ENCODE data around the gene MLLT3.

The MLLT3 gene

GRCh38 chr9:20353524-20353923, 268.8 kb downstream of the MLLT3 start:
- no peak for DNase-seq

GRCh38 chr9:20352591-20352990, 269.7 kb downstream of the MLLT3 start:
- DNase-seq = no peak

GRCh38 chr9:20351715-20352114, 270.6 kb downstream of the MLLT3 start:
- no peak for DNase-seq

GRCh38 chr9:20349568-20349967, 272.7 kb downstream of the MLLT3 start:
- no peak for DNase-seq

- DNase-seq = no peak
Observed at GRCh38 chr9:20343325-20343724, 279.0 kb downstream of the MLLT3 start.

- DNase-seq = no peak
Observed at GRCh38 chr9:20340511-20340861, 281.8 kb downstream of the MLLT3 start.

GRCh38 chr9:20335668-20336332, 286.5 kb downstream of the MLLT3 start:
- DNase-seq = no peak

- no peak for DNase-seq
Observed at GRCh38 chr9:20333991-20334390, 288.3 kb downstream of the MLLT3 start.

GRCh38 chr9:20331095-20331685, 291.1 kb downstream of the MLLT3 start:
- no peak for DNase-seq

- no peak for DNase-seq
Observed at GRCh38 chr9:20330688-20331087, 291.6 kb downstream of the MLLT3 start.

GRCh38 chr9:20326516-20326915, 295.8 kb downstream of the MLLT3 start:
- DNase-seq = no peak

- DNase-seq = peak in 1 of 51 donors; percentile 2
Observed at GRCh38 chr9:20325008-20325407, 297.3 kb downstream of the MLLT3 start.

GRCh38 chr9:20322212-20322611, 300.1 kb downstream of the MLLT3 start:
- DNase-seq = no peak

- no peak for DNase-seq
Observed at GRCh38 chr9:20321423-20322082, 300.7 kb downstream of the MLLT3 start.

GRCh38 chr9:20320921-20321320, 301.4 kb downstream of the MLLT3 start:
- DNase-seq = no peak

GRCh38 chr9:20319641-20320337, 302.5 kb downstream of the MLLT3 start:
- no peak for DNase-seq

- DNase-seq = no peak
Observed at GRCh38 chr9:20319241-20319640, 303.1 kb downstream of the MLLT3 start.

- DNase-seq = no peak
Observed at GRCh38 chr9:20317701-20318100, 304.6 kb downstream of the MLLT3 start.

- no peak for DNase-seq
Observed at GRCh38 chr9:20316372-20316771, 305.9 kb downstream of the MLLT3 start.

- no peak for DNase-seq
Observed at GRCh38 chr9:20315677-20316076, 306.6 kb downstream of the MLLT3 start.

GRCh38 chr9:20314981-20315380, 307.3 kb downstream of the MLLT3 start:
- no peak for DNase-seq

GRCh38 chr9:20313415-20313814, 308.9 kb downstream of the MLLT3 start:
- no peak for DNase-seq

GRCh38 chr9:20312732-20313131, 309.6 kb downstream of the MLLT3 start:
- DNase-seq = no peak
